AG04450 (cell line): ENCODE results near the gene MAP3K2. TPM values are rescaled to one million over a fixed set of nuclear protein-coding genes. Genes with fewer than 3 reads are reported as not detected.

Source experiments
- CTCF ChIA-PET: fragments of 300-600, 350-600 bp; formaldehyde crosslinking; extraction: SDS; loops from one replicate; lab custom pipeline; 2022; ENCODE audit warnings: antibody characterized with exemption, inconsistent platforms; lab: Charles Lee
- POLR2A ChIA-PET: fragments of 350-600 bp; formaldehyde crosslinking; extraction: SDS; loops from one replicate; lab custom pipeline; 2021; ENCODE audit warnings: antibody characterized with exemption, inconsistent platforms; lab: Yijun Ruan, JAX
- DNase-seq: peaks from one replicate; pipeline ENCODE4 v3.0.0-alpha.2; 2011; ENCODE audit warnings: low read depth, low spot score
- H3K27ac ChIP-seq: one replicate; pipeline ENCODE4 v1.5.1; 2012; ENCODE audit warnings: low read depth, low read length, control low read depth
- H3K27me3 ChIP-seq: one replicate; pipeline ENCODE4 v1.6.0; 2012; ENCODE audit warnings: low read length; ENCODE audit not compliant: control insufficient read depth, insufficient read depth
- H3K4me3 ChIP-seq: 2 replicates; pipeline ENCODE4 v1.5.1; 2011; ENCODE audit warnings: mild to moderate bottlenecking, low read depth, low read length, control low read depth
- H3K9me3 ChIP-seq: 2 replicates; pipeline ENCODE4 v1.5.1; 2012; ENCODE audit warnings: low read length; ENCODE audit not compliant: control insufficient read depth, insufficient read depth
- CTCF ChIP-seq: IDR thresholded peaks from 2 replicates; pipeline ENCODE4 v1.5.1; 2011; ENCODE audit warnings: low read depth, low read length, control low read depth, inconsistent platforms
- polyA plus RNA-seq: library from polyadenylated mRNA; depleted of rRNA; stranded (reverse); fragments of >200 nt; gene quantifications from 2 replicates; pipeline ENCODE4 v1.2.3, GENCODE V29; 2011

Gene MAP3K2
- polyA plus RNA-seq, 1 experiment, result 15.5 TPM

GRCh38 chr2:127420039-127420864, 32.5 kb upstream of the MAP3K2 start:
- Histone ChIP-seq H3K4me3 (no peak overlapping the region), H3K27ac (no peak overlapping the region), H3K27me3 (peaks cover 22% of the 10 kb centered on the region), H3K9me3 (no peaks in the 10 kb centered on the region; the same call in 1 of the 2 replicates)
- DNase-seq, result no peak
- ChIA-PET POLR2A (no interaction called here), CTCF (no interaction called here)
- no peak for TF ChIP-seq CTCF

- no peak for TF ChIP-seq CTCF
- no peak for DNase-seq
- no peaks in the 10 kb centered on the region; the same call in 1 of the 2 replicates for H3K9me3 ChIP-seq
- no peak overlapping the region for H3K4me3 ChIP-seq
- ChIA-PET POLR2A (interaction anchor here (1.0 kb wide), 1 partner anchor 33 kb away, joined by 3 read pairs; no protein-coding TSS in a partner anchor), CTCF (no interaction called here)
- H3K27me3 ChIP-seq, result peaks cover 22% of the 10 kb centered on the region
- no peak overlapping the region for H3K27ac ChIP-seq
Measured at GRCh38 chr2:127419448-127420038, 31.8 kb upstream of the MAP3K2 start.

GRCh38 chr2:127419112-127419430, 31.3 kb upstream of the MAP3K2 start:
- CTCF ChIA-PET, result no interaction called here
- POLR2A ChIA-PET, result interaction anchor here (1.0 kb wide), 1 partner anchor 32 kb away, joined by 3 read pairs; no protein-coding TSS in a partner anchor
- TF ChIP-seq CTCF, result no peak
- Histone ChIP-seq H3K27ac (no peak overlapping the region), H3K4me3 (no peak overlapping the region), H3K9me3 (no peaks in the 10 kb centered on the region; the same call in 1 of the 2 replicates), H3K27me3 (peaks cover 22% of the 10 kb centered on the region)
- DNase-seq, result no peak

GRCh38 chr2:127418300-127419111, 30.7 kb upstream of the MAP3K2 start, which contains the start of gene PROC:
PROC (plus strand) TSS chr2:127418427; CDS start chr2:127419943, 1,516 bp downstream.
- ChIA-PET CTCF (interaction anchor here (1.2 kb wide), 1 partner anchor 61 kb away, joined by 3 read pairs; no protein-coding TSS in a partner anchor), POLR2A (interaction anchor here (1.0 kb wide), 1 partner anchor 32 kb away, joined by 3 read pairs; no protein-coding TSS in a partner anchor)
- H3K9me3 ChIP-seq, result no peaks in the 10 kb centered on the region; the same call in 1 of the 2 replicates
- peaks cover 20% of the 10 kb centered on the region for H3K27me3 ChIP-seq
- DNase-seq, result no peak
- H3K4me3 ChIP-seq, result no peak within 1 kb of the TSS
- H3K27ac ChIP-seq, result no peak within 1 kb of the TSS
- TF ChIP-seq CTCF, result no peak
